Naive thymus-derived CD4-positive, alpha-beta T cell (primary cell): Measurements from ENCODE around the gene ACP5. TPM values are rescaled to one million over a fixed set of nuclear protein-coding genes. Genes with fewer than 3 reads are reported as not detected.

Experiments used
- ATAC-seq: fragments of 150-1000 bp; cut with Tn5 transposase; 2 replicates; pipeline ENCODE4 v1.10.0; 2021; ENCODE audit warnings: mild to moderate bottlenecking, moderate library complexity
- CTCF ChIA-PET: fragments of 350-600 bp; sonication (Branson Sonifier 250); formaldehyde crosslinking; loops from one replicate; lab custom pipeline; 2021; ENCODE audit warnings: antibody characterized with exemption; lab: Charles Lee
- POLR2A ChIA-PET: fragments of 350-600 bp; sonication (Branson Sonifier 250); formaldehyde crosslinking; loops from one replicate; lab custom pipeline; 2021; ENCODE audit warnings: antibody characterized with exemption, inconsistent platforms; lab: Charles Lee
- DNase-seq, 9 donors: peaks; one replicate each; pipeline versions ENCODE4 v3.0.0 to v3.0.0-alpha.2; 2020 to 2022; ENCODE audit warnings: mixed read lengths in 1 of 9
- H3K27ac ChIP-seq: one replicate; pipeline ENCODE4 v1.7.0; 2013; ENCODE audit warnings: mild to moderate bottlenecking, low read depth, low read length, moderate library complexity
- H3K27me3 ChIP-seq, 2 donors: one replicate each; pipeline ENCODE4 v1.7.0; 2013; ENCODE audit warnings: low read length in 2 of 2, mild to moderate bottlenecking in 2 of 2, moderate library complexity in 2 of 2; ENCODE audit not compliant: control insufficient read depth in 2 of 2, insufficient read depth in 2 of 2
- H3K36me3 ChIP-seq, 3 experiments: 1 replicate in 2 of 3; 2 replicates in 1 of 3; pipeline ENCODE4 v1.7.0; 2013; ENCODE audit warnings: low read length in 3 of 3, mild to moderate bottlenecking in 3 of 3, moderate library complexity in 1 of 3; ENCODE audit not compliant: insufficient read depth in 3 of 3, control insufficient read depth in 2 of 3
- H3K4me1 ChIP-seq, 2 donors: one replicate each; pipeline ENCODE4 v1.7.0; 2013; ENCODE audit warnings: low read length in 2 of 2, mild to moderate bottlenecking in 2 of 2, moderate library complexity in 1 of 2; ENCODE audit not compliant: control insufficient read depth in 2 of 2, insufficient read depth in 2 of 2
- H3K4me3 ChIP-seq: 2 replicates; pipeline ENCODE4 v1.7.0; 2013; ENCODE audit warnings: mild to moderate bottlenecking, low read length
- H3K9me3 ChIP-seq, 3 experiments: 1 replicate in 2 of 3; 2 replicates in 1 of 3; pipeline ENCODE4 v1.7.0; 2013; ENCODE audit warnings: low read length in 3 of 3; ENCODE audit not compliant: control insufficient read depth in 2 of 3
- H3K27ac Mint-ChIP-seq, 9 donors: one replicate each; pipeline ENCODE4 v1.8.0; 2020 to 2022; ENCODE audit warnings: mixed read lengths in 9 of 9, mild to moderate bottlenecking in 8 of 9, moderate library complexity in 5 of 9, inconsistent platforms in 2 of 9
- H3K27me3 Mint-ChIP-seq, 5 donors: one replicate each; pipeline ENCODE4 v1.8.0; 2021 to 2022; ENCODE audit warnings: mixed read lengths in 5 of 5, mild to moderate bottlenecking in 1 of 5
- H3K36me3 Mint-ChIP-seq, 5 donors: one replicate each; pipeline ENCODE4 v1.8.0; 2020 to 2022; ENCODE audit warnings: mixed read lengths in 5 of 5, mild to moderate bottlenecking in 3 of 5, inconsistent platforms in 1 of 5
- H3K4me1 Mint-ChIP-seq, 7 donors: one replicate each; pipeline ENCODE4 v1.8.0; 2020 to 2022; ENCODE audit warnings: mixed read lengths in 7 of 7, mild to moderate bottlenecking in 3 of 7, inconsistent platforms in 1 of 7
- H3K4me3 Mint-ChIP-seq, 10 donors: one replicate each; pipeline ENCODE4 v1.8.0; 2020 to 2022; ENCODE audit warnings: mild to moderate bottlenecking in 10 of 10, mixed read lengths in 10 of 10, moderate library complexity in 6 of 10, inconsistent platforms in 2 of 10
- H3K9me3 Mint-ChIP-seq, 11 donors: one replicate each; pipeline ENCODE4 v1.8.0; 2020 to 2022; ENCODE audit warnings: mixed read lengths in 11 of 11, mild to moderate bottlenecking in 4 of 11, inconsistent platforms in 1 of 11, moderate library complexity in 1 of 11
- intact Hi-C, 2 donors: fragments of 100-400 bp; cut with micrococcal nuclease; formaldehyde crosslinking; loops; one replicate each; pipeline ENCODE4 v1.15.1; 2023
- polyA plus RNA-seq, 2 donors: library from polyadenylated mRNA; unstranded; fragments of 300-500 nt; fragmentation: Illumina TruSeq; gene quantifications; one replicate each; pipeline ENCODE4 v1.2.3, GENCODE V29; 2021
- total RNA-seq, 6 experiments: library from RNA in 5 of 6; stranded (reverse) in 5 of 6; gene quantifications; 1 replicate in 5 of 6; 2 replicates in 1 of 6; pipeline ENCODE4 v1.2.3 and lab custom pipeline; 2021 to 2026

ACP5 gene
- total and polyA plus RNA-seq, 7 experiments from 2014 or later = 14.7 to 29.6 (median 21.5) TPM

- H3K4me3 Mint-ChIP-seq = no peak overlapping the region
- no peak overlapping the region for H3K27ac ChIP-seq
- peak overlapping the region in 1 of 9 donors; percentile 36 for H3K27ac Mint-ChIP-seq
- no peak overlapping the region for H3K4me3 ChIP-seq
- ChIA-PET CTCF (interaction anchor here (1.2 to 1.4 kb wide), 3 partner anchors 9 to 207 kb away, joined by 3 to 4 read pairs (median 3); no protein-coding TSS in a partner anchor), POLR2A (interaction anchor here (0.6 kb wide), 1 partner anchor 9 kb away, joined by 3 read pairs; no protein-coding TSS in a partner anchor)
- no peaks in the 10 kb centered on the region for H3K36me3 ChIP-seq
- H3K27me3 Mint-ChIP-seq = no peaks in the 10 kb centered on the region
- ATAC-seq (peak; percentile 95), DNase-seq (peak; percentile 58 to 80 (median 66))
- H3K36me3 Mint-ChIP-seq = no peaks in the 10 kb centered on the region
- no peaks in the 10 kb centered on the region for H3K27me3 ChIP-seq
- intact Hi-C loops = loop anchor here (1.0 to 5.0 kb wide), 10 partner anchors 27 to 449 kb away; partner anchors contain the start of genes ECSIT (in 1 of the 2), EPOR (in 1 of the 2) and ZNF653 (in 1 of the 2)
- no peaks in the 10 kb centered on the region for H3K9me3 ChIP-seq
- H3K4me1 Mint-ChIP-seq = peaks cover 0 to 16% (median 7%) of the 10 kb centered on the region in 7 donors
- no peaks in the 10 kb centered on the region for H3K4me1 ChIP-seq
- no peaks in the 10 kb centered on the region for H3K9me3 Mint-ChIP-seq
Measured at GRCh38 chr19:11587302-11587974, 10.0 kb upstream of the ACP5 start.

- Histone ChIP-seq H3K27me3 (no peaks in the 10 kb centered on the region), H3K4me3 (no peak overlapping the region), H3K36me3 (no peaks in the 10 kb centered on the region), H3K9me3 (no peaks in the 10 kb centered on the region), H3K4me1 (peaks cover 4 to 6% of the 10 kb centered on the region in 2 donors), H3K27ac (no peak overlapping the region)
- CTCF ChIA-PET = interaction anchor here (0.6 to 0.7 kb wide), 2 partner anchors 19 to 93 kb away, joined by 3 read pairs; no protein-coding TSS in a partner anchor
- Mint-ChIP-seq H3K4me3 (no peak overlapping the region), H3K36me3 (peaks cover 0 to 1% (median 0%) of the 10 kb centered on the region in 5 donors), H3K9me3 (no peaks in the 10 kb centered on the region), H3K27ac (no peak overlapping the region), H3K4me1 (peaks cover 10 to 25% (median 16%) of the 10 kb centered on the region in 7 donors), H3K27me3 (no peaks in the 10 kb centered on the region)
- DNase-seq (no peak), ATAC-seq (no peak)
- intact Hi-C loops = loop anchor here (2.0 to 5.0 kb wide), 5 partner anchors 58 to 344 kb away; partner anchors contain the start of genes ECSIT (in 1 of the 2), EPOR (in 1 of the 2) and ZNF653 (in 1 of the 2)
- POLR2A ChIA-PET = no interaction called here
Measured at GRCh38 chr19:11586331-11586730, 8.9 kb upstream of the ACP5 start.

- peaks cover 16 to 43% (median 35%) of the 10 kb centered on the region in 7 donors for H3K4me1 Mint-ChIP-seq
- peaks cover 0 to 3% (median 0%) of the 10 kb centered on the region in 5 donors for H3K36me3 Mint-ChIP-seq
- CTCF ChIA-PET = interaction anchor here (1.4 kb wide), 1 partner anchor 201 kb away, joined by 3 read pairs; no protein-coding TSS in a partner anchor
- H3K9me3 Mint-ChIP-seq = no peaks in the 10 kb centered on the region
- H3K4me3 Mint-ChIP-seq = peak overlapping the region; percentile 69 to 92 (median 80)
- Histone ChIP-seq H3K36me3 (peaks cover 0 to 2% (median 0%) of the 10 kb centered on the region in 3 experiments), H3K27me3 (no peaks in the 10 kb centered on the region), H3K4me1 (peaks cover 9 to 36% of the 10 kb centered on the region in 2 donors), H3K4me3 (peak overlapping the region; percentile 20), H3K9me3 (no peaks in the 10 kb centered on the region), H3K27ac (peak overlapping the region; percentile 64)
- ATAC-seq (peak; percentile 69), DNase-seq (peak in 8 of 9 donors; percentile 37 to 64 (median 54))
- intact Hi-C loops = loop anchor here in 1 of 2 donors (1.0 kb wide), 1 partner anchor 21 kb away; no protein-coding TSS in a partner anchor
- no peaks in the 10 kb centered on the region for H3K27me3 Mint-ChIP-seq
- H3K27ac Mint-ChIP-seq = peak overlapping the region; percentile 80 to 97 (median 93)
- POLR2A ChIA-PET = interaction anchor here (6.0 kb wide), 1 partner anchor 23 kb away, joined by 33 read pairs; the partner anchor contains the start of gene ELOF1
Measured at GRCh38 chr19:11581740-11582139, 4.3 kb upstream of the ACP5 start.

- peak in 1 of 9 donors; percentile 26 for DNase-seq
- H3K27me3 ChIP-seq = no peaks in the 10 kb centered on the region
- peak overlapping the region in 5 of 9 donors; percentile 25 to 94 (median 69) for H3K27ac Mint-ChIP-seq
- H3K9me3 ChIP-seq = no peaks in the 10 kb centered on the region
- H3K4me3 Mint-ChIP-seq = peak overlapping the region in 8 of 10 donors; percentile 23 to 84 (median 73)
- no peak for ATAC-seq
- peak overlapping the region; percentile 64 for H3K27ac ChIP-seq
- H3K4me1 Mint-ChIP-seq = peaks cover 16 to 47% (median 35%) of the 10 kb centered on the region in 7 donors
- H3K4me1 ChIP-seq = peaks cover 9 to 36% of the 10 kb centered on the region in 2 donors
- H3K4me3 ChIP-seq = no peak overlapping the region
- H3K36me3 ChIP-seq = peaks cover 0 to 13% (median 0%) of the 10 kb centered on the region in 3 experiments
- H3K27me3 Mint-ChIP-seq = no peaks in the 10 kb centered on the region
- H3K36me3 Mint-ChIP-seq = peaks cover 0 to 9% (median 0%) of the 10 kb centered on the region in 5 donors
- POLR2A ChIA-PET = interaction anchor here (6.0 kb wide), 1 partner anchor 21 kb away, joined by 33 read pairs; the partner anchor contains the start of gene ELOF1
- CTCF ChIA-PET = interaction anchor here (0.7 to 2.0 kb wide), 3 partner anchors 20 to 341 kb away, joined by 3 to 6 read pairs (median 3); no protein-coding TSS in a partner anchor
- no peaks in the 10 kb centered on the region for H3K9me3 Mint-ChIP-seq
- intact Hi-C loops = no loop called here
Measured at GRCh38 chr19:11580116-11580515, 2.7 kb upstream of the ACP5 start.

- ATAC-seq (peak; percentile 56), DNase-seq (peak in 8 of 9 donors; percentile 27 to 49 (median 41))
- Histone ChIP-seq H3K36me3 (peaks cover 0 to 18% (median 0%) of the 10 kb centered on the region in 3 experiments), H3K4me1 (peaks cover 9 to 36% of the 10 kb centered on the region in 2 donors), H3K9me3 (no peaks in the 10 kb centered on the region), H3K27ac (peak overlapping the region; percentile 75), H3K27me3 (no peaks in the 10 kb centered on the region), H3K4me3 (peak overlapping the region; percentile 65)
- ChIA-PET POLR2A (interaction anchor here (0.5 to 6.0 kb wide), 5 partner anchors 9 to 204 kb away, joined by 3 to 33 read pairs (median 5); partner anchors contain the start of genes ELOF1 and SWSAP1), CTCF (interaction anchor here (0.6 to 2.0 kb wide), 3 partner anchors 10 to 94 kb away, joined by 4 to 6 read pairs (median 5); no protein-coding TSS in a partner anchor)
- H3K4me3 Mint-ChIP-seq = peak overlapping the region; percentile 79 to 89 (median 84)
- H3K27me3 Mint-ChIP-seq = no peaks in the 10 kb centered on the region
- peak overlapping the region; percentile 57 to 93 (median 85) for H3K27ac Mint-ChIP-seq
- no peaks in the 10 kb centered on the region for H3K9me3 Mint-ChIP-seq
- intact Hi-C loops = loop anchor here in 1 of 2 donors (1.0 to 2.0 kb wide), 2 partner anchors 18 to 73 kb away; partner anchors contain the start of gene ZNF653
- H3K4me1 Mint-ChIP-seq = peaks cover 16 to 47% (median 32%) of the 10 kb centered on the region in 7 donors
- H3K36me3 Mint-ChIP-seq = peaks cover 0 to 15% (median 0%) of the 10 kb centered on the region in 5 donors
Measured at GRCh38 chr19:11578258-11579142, 1.1 kb upstream of the ACP5 start.
